ENCODE data around the gene PHF21A. TPM values are rescaled to one million over a fixed set of nuclear protein-coding genes. Genes with fewer than 3 reads are reported as not detected.

Gene PHF21A
- total and polyA plus RNA-seq, 2 of the 13 experiments (the other 11 are each of a cell fraction or from before 2014, with no cell fraction given), result 4.1 to 34.6 TPM

- Histone ChIP-seq H3K9me3 (ENCODE audit: low read length) (no peaks in the 10 kb centered on the region), H3K36me3 (replicated peaks in 1 of 2; ENCODE audit: control insufficient read depth in 1 of 2, insufficient read depth in 2 of 2, low read length in 2 of 2) (peaks cover 0 to 1% of the 10 kb centered on the region in 2 experiments; a peak in 2 of 5 replicates), H4K20me1 (ENCODE audit: insufficient read depth, low read length) (0 out of 2 replicates have a peak, but pooled peaks cover 2% of the 10 kb centered on the region), H2AFZ (ENCODE audit: low read length) (no peak overlapping the region), H3K9ac (ENCODE audit: insufficient read depth, low read depth, low read length) (no peak overlapping the region), H3K4me1 (ENCODE audit: insufficient read depth, low read length) (no peaks in the 10 kb centered on the region), H3K4me2 (ENCODE audit: low read depth, low read length) (no peak overlapping the region), H3K4me3 (replicated peaks in 1 of 3; ENCODE audit: insufficient read depth in 1 of 3, low read depth in 2 of 3, low read length in 3 of 3) (no peak overlapping the region), H3K79me2 (ENCODE audit: insufficient read depth, low read length) (no peaks in the 10 kb centered on the region), H3K27me3 (ENCODE audit: control insufficient read depth in 1 of 2, insufficient read depth in 2 of 2, low read length in 2 of 2) (no peaks in the 10 kb centered on the region), H3K27ac (ENCODE audit: extremely low read length, insufficient read depth, low read length) (no peak overlapping the region)
- in situ Hi-C loops (cut with HindIII; ENCODE audit: extremely low pct_ligation_motif_present, low pct_unique_long_range_greater_than_20kb), result no loop called here
- ChIA-PET POLR2A (no interaction called here), CTCF (ENCODE audit: low intra/inter-chr PET ratio, low total read pairs) (no interaction called here)
- ATAC-seq (no peak), FAIRE-seq (no peak), DNase-seq (ENCODE audit: low spot score) (no peak)
- intact Hi-C loops (cut with micrococcal nuclease; ENCODE audit: unreplicated experiment), result no loop called here
- TF ChIP-seq ZNF878 (CRISPR knock-in tag; IDR thresholded peaks at IDR 0.05) (no peak), IKZF5 (CRISPR knock-in tag; IDR thresholded peaks at IDR 0.05) (no peak), ZFX (CRISPR knock-in tag; IDR thresholded peaks at IDR 0.05; ENCODE audit: low read depth) (no peak), ZNF766 (CRISPR knock-in tag; IDR thresholded peaks at IDR 0.05; ENCODE audit: borderline replicate concordance) (no peak), UBTF (CRISPR knock-in tag; IDR thresholded peaks at IDR 0.05) (no peak), ATRX (CRISPR knock-in tag; IDR thresholded peaks at IDR 0.05; ENCODE audit: borderline replicate concordance) (no peak), MBNL3 (CRISPR knock-in tag; conservative IDR thresholded peaks at IDR 0.05) (no peak), ZNF574 (CRISPR knock-in tag; IDR thresholded peaks at IDR 0.05) (no peak), SMYD3 (CRISPR knock-in tag; IDR thresholded peaks at IDR 0.05) (no peak), PBX3 (CRISPR knock-in tag; IDR thresholded peaks at IDR 0.05; ENCODE audit: borderline replicate concordance) (no peak), ZBTB26 (CRISPR knock-in tag; IDR thresholded peaks at IDR 0.05; ENCODE audit: borderline replicate concordance) (no peak)
- no TSS peak for BruUV-seq (replicated peaks)
- WGBS (ENCODE audit: low lambda C conversion rate), result 98% methylated on average over 4 of the region's 4 CpGs
Observed at GRCh38 chr11:46066335-46066734, 54.9 kb downstream of the PHF21A start.
